SW 1271 (cell line): ENCODE data around the gene GIMAP8.

Source experiments
- DNase-seq, 2 experiments: peaks; one replicate each; lab custom pipeline; 2025; lab: John Stamatoyannopoulos, UW

Gene GIMAP8

DNA sequence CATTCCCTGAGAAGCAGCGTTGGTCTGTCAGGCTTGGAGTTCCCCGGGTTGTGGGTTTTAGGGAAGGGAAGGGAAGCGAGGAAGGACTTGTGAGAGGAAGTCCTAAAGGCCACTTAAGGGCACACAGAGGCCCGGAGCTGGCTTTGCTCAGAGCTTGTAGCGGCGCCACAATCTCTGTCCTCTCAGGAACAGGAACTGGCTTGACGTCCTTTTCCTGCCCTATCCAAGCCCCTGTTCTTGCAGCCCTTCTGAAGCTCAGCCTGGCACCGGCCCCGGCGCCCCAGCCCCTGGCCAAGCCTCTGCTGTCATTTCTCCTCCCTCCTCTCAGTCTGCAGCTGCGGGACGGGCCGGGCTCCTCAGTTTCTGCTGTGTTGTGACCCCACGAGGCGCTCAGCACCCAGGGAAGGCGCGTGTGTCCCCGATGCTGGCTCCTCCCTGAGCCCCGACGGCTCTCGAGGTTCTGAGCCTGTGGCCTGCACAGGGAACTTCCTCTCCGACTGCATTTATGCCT lies at the start of gene GIMAP8:
Gene GIMAP8 (plus strand): TSS at position 140 of the 511 bp plus-strand sequence. CDS start 16,069 bp downstream, outside the sequence.
- DNase-seq, result no peak

DNA sequence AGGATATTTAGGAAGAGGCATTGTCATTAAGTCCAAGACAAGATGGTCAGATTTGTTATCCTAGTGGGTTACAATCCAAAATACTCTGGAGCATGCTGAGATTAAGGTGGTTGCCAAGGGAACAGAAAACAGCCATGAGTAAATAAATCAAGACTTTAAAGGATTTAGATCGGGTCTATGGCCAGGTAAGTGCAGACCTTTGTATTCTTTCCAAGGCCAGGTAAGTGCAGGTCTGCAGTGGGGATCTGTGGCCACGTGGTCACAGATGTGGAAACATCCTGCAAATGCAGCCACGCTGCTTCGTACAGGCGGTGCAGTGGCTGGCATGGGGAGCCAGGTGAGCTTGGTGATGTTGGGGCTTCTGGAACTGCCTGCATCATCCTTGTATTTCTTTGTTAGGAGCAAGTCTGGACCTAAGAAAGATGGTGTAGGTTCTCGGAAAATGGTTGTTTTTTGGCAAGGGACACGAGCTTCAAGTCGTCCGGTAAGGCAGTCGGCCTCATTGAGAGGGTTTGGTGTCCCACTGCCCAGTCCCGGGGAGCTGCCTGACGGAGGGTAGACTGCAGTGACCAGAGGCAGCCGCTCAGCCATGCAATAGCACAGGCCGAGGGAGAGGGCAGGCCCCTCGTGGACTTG lies 49.5 kb upstream of the GIMAP8 start:
- DNase-seq, result no peak

DNA sequence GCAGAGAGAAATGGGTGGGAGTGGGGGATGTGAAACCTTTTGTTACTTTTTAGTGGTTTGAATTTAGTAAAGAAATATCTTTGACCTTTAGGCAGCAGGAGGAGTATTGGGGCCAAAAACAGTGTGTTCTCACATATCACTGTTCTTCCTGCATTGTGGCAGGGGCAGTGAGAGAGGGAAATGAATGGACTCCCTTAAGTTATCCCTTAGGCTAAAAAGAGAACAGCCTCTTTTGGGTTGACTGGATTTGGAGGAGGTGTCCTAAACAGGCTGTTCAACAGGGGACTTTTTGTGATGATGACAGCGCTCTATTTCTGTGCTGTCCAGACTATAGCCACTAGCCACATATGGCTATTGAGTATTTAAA lies 49.0 kb upstream of the GIMAP8 start:
- DNase-seq, result no peak

DNA sequence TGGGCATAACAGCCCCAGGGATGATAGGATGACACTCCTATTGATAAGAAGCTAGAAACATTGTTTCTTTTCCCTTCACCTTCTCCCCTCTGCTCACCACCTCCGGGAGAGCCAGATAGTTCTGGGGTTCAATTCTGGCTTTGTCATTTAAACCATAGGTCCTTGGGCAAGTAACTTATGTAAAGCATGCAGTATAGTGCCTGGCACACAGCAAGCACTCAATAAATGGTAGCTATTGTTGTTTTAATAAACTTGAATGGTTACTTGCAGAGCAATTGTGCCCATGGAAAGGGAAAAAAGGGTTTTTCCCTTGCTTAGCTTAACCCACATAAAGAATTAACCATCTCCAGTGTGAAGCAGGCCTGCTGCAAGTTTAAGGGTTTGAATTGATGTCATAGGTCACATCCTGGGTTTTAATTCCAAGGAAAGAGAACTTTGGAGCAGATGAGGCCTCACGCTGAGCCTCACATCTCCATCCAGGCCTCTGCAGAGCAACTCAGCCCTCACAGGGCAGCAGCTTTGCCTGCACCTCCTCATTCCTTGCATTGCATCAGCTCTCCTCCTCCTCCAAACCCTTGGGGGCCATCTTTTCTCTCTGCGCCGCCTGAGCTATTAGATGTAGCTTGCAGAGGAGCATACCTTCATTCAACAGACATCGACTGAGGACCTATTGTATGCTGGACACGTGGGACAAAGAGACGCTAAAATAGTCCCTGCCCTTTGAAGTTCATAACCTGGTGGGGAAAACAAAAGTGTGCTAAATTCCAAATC lies 48.4 kb upstream of the GIMAP8 start:
- DNase-seq, result no peak

DNA sequence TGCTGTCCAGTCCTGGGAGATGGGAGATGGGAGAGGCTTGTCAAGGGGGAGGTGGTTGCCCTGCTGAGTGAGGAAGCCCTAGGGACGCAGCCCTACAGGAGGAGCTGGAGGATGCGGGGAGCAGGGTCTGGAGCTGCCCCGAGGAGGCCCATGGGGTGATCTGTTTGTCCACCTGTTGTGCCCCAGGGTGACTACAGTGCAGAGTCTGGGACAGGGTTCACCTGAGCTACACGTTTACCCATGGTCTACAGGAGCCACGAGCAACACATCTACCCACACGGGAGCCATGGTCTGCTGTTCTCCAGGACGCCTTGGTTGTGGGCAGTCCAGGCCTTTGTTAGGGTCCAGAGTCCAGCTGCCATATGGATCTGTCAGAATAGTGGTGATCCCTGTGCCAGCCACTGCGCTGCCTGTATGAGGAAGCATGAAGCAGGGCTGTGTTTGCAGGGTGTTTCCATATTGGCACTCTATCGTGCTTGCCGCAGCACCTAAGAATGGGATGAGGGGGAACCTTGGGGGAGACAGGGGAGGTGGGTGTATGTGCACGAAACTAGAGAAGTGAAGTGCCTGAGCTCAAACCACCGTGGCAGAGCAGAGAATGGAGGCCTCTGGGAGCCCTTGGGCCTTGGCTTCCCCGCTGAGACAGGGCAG lies 47.6 kb upstream of the GIMAP8 start:
- no peak for DNase-seq

DNA sequence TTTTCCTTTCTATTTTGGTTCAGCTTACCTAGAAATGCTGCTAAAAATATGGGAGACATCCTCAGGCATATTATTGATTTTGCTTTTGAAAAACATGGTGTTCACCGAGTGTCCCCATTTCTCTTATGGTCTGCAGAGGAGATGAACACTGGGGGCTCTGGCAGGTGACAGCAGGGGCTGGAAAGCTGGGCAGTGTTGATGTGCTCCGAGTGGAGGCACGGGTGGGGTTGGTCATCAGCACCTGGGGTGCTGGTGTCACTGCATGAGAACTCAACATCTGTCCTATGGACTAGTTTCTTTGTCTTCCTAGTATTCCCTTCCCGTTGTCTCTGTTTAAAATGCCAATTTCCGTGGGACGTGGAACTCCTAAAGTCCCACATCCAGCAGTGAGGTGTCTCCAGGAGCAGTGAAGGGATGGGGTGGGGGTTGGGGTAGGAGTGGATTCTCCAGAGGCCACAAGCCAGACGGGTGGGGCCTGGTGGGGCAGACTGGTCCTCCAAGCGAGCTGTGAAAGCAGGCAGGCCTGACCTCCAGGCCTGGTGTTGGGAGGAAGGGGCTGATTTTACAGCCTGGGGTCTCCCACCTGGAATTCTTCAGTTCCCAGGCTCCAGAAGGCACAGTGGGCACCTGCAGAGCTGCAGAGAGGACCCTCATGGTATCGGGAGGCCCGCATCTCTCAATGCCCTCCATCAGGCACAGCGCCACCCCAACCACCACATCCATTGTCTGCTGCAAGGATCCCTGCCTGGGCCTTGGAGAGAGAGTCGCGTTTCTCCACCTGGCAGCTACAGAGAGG lies 46.9 kb upstream of the GIMAP8 start:
- no peak for DNase-seq

DNA sequence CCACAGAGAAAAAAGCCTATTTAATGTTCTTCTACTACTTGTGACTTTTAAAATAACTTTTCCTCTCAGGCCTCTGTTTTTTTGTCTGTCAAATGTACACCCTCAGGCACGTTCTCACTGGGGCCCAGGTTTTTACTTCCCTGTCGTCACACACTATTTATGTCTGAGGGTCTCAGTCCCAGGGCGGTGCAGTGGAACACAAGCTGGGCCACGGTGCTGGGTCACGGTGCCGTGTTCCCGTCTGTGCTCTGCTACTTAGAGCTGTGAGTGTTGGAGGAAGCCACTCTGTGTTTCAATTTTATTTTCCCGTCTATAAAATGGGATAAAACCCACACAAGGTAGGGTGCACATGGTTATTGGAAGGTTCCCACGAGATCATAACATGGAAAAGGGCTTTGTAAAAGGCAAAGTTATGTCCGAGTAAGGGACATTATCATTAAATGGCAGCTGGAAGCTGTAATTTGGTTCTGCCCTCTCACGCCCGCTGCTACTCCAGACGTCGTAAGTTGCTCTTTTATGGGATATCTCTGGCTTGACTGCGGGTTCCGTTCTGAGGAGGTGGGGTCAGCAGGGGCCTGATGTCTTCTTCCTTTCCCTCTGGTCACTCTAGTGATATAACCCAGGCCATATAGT lies 46.1 kb upstream of the GIMAP8 start:
- DNase-seq, result no peak

DNA sequence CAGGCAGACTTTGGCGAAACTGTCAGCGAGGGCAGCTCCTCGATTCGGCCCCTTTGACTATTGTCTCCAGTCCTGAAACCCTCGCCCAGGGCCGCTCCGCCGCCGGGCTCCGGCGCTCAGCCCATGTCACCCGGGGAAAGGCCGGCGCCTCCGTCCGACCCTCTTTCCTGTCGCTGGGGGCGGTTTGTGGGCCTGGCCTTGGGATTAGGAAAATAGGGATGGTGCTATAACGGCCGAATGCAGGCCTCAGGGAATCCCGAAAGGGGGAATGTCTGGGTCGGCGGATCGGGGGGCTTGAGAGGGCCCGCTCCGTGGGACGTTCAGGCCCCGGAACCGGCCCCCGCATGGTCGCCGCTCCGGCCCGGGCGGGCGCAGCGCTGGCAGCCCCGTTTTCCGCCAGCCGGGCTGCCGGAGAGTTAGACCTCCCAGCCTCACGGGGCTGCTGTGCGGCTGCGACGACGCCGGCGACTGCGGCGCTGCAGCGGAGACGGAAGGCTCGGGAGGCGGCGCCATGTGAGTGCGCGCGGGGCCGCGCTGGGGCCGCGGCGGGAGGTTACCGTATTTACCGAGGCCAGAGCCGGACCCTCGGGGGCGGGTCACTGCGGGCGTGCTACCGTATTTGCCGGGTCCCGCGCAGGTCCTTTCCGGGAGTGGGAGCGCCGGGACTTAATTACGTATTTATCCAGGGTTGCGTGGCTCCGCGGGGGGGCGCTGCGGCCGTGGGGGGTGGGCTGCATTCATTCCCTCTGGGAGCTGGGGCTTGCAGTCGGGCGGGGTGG lies 45.4 kb upstream of the GIMAP8 start:
- DNase-seq, result peak; percentile 15 to 65

DNA sequence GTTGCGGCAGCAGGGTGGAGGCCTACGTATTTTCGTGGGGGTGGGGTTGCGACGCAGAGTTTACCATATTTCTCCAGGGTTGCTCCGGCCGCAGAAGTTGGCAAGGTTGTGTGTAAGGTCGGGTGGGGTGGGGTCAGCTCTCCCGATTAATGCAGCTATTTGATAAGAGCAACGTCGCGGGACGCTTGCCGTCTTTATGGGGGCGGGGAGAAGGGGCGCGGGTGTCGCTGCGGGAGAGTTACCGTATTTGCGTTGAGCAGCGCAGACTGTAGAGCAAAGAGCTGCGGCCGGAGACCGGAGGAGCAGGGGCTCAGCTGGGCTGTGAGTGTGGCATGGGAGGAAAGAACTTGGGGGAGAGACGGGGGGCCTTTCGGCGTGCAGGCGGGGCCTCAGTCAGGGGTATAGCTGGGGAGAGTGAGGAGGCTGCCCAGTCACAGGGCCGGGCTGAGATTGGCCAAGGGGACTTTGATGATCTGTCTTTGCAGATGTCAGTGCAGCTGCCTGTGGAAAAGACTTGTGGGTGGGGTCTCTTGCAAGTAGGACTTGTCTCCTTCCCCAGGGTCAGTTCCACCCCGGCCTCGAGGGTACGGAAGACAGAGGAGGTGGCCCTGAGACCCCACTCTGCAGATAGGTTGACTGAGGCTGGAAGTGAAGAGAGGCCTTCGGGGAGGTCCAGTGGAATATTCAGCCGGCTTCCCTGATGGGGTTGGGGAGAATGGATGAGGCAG lies 44.7 kb upstream of the GIMAP8 start:
- DNase-seq, result no peak

DNA sequence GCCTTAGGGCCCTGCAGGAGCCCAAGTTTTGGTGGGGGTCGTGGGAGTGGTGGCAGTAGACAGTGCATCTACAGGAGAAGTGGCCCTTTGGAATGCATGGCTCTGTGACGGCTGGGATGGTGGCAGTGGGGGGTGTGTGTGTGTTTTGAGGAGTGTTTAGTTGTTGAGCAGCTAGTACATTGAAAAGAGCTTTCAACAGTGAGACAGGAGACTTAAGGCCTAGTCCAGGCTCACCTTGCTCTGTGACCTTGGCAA lies 44.2 kb upstream of the GIMAP8 start:
- DNase-seq, result no peak

DNA sequence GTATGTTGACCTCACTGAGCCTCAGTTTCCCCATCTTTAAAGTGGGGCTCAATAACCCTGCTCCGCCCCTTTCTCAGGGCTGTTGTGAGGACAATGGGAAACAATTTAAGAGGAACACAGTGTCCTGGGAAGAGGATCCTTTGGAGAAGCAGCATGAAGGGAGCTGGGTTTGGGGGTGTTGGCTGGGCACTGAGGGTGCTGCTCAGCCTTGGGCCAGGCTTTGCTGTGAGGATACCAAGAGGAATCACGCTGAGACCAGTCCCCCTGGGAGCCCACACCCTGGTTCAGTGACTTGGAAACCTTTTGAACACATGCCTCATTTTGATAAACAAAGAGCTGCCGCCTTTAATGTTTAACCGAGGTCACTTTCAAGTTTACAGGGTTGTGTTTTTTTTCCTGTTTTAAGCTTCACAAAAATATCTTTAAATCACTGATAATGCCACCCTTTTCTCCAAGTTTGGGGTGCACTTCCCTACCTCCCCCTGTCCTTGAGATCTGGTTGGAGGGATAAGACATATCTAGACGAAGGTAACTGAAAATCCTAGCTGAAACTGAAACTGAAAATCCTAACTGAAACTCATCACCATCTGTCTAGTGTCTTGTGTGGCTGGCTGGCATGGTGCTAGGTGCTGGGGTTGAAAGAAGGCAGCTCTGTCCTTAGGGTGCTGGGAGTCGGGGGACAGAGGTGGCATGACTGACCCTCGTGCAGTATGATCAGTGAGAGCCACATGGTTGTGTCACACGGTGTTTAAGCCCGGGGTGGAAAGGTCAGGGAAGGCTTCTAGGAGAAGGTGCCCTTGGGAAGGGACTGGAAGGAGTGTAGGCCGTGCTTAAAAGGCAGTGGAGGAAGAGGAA lies 43.6 kb upstream of the GIMAP8 start:
- no peak for DNase-seq

DNA sequence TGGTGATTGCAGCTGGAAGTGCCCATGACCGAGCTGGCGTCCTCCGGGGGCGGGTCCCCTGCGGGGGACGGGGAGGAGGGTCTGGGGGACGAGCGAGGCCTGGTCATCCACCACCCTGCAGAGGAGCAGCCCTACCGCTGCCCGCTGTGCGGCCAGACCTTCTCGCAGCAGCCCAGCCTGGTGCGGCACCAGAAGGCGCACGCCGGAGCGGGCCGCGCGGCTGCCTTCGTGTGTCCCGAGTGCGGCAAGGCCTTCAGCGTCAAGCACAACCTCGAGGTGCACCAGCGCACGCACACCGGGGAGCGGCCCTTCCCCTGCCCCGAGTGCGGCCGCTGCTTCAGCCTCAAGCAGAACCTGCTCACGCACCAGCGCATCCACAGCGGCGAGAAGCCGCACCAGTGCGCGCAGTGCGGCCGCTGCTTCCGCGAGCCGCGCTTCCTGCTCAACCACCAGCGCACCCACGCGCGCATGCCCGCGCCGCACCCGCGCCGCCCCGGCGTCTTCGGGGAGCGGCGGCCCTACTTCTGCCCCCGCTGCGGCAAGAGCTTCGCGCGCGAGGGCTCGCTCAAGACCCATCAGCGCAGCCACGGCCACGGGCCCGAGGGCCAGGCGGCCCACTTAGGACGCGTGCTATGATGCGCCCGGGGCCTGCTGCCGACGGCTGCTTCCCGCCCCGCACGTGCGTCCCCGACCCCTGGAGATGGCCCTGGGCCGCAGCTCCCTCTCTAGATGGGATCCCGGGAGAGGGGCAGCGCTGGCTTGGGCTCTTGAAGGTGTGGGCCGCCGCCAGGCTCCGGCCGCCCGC lies 42.6 kb upstream of the GIMAP8 start:
- DNase-seq, result no peak

DNA sequence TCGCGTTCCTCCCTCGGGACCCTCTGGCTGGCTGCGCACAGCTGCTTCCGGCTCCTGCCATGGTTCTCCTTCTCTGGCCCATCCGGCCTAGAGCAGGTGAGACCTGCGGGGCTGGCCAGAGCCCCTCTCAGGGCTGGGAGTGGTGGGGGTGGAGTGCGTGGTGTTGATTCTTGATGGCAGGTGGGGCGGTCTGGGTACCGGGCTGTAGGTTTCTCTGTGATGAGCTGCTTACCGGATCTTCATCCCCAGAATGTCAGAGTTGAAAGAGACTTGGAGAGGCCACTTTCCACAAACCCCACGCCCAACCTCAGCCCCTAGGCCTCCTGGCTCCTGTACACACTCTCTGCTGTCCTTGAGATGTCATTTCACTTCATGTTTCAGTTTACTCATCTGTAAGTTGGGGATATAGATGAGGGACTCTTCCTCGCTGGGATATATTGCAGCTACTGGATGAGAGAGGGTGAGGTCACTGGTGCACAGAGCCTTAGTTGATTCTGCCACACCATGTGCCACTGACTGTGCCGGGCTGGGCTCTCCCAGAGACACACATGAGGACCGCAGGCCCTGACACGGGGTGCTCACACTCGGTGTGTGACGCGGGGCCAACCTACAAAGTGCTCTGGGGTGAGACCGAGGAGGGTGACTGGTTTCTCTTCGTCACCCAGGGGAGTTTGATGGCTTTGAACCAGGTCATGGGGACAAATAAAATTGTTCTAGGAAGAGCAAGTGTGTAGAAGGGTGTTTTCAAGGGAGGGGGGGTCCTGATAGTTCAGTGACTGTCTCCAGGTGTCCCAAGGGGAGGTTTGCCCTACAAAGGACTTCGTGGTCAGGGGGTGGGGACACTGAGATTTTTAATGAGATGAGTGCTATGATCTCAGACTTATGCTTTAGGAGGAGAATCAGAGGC lies 41.8 kb upstream of the GIMAP8 start:
- no peak for DNase-seq

DNA sequence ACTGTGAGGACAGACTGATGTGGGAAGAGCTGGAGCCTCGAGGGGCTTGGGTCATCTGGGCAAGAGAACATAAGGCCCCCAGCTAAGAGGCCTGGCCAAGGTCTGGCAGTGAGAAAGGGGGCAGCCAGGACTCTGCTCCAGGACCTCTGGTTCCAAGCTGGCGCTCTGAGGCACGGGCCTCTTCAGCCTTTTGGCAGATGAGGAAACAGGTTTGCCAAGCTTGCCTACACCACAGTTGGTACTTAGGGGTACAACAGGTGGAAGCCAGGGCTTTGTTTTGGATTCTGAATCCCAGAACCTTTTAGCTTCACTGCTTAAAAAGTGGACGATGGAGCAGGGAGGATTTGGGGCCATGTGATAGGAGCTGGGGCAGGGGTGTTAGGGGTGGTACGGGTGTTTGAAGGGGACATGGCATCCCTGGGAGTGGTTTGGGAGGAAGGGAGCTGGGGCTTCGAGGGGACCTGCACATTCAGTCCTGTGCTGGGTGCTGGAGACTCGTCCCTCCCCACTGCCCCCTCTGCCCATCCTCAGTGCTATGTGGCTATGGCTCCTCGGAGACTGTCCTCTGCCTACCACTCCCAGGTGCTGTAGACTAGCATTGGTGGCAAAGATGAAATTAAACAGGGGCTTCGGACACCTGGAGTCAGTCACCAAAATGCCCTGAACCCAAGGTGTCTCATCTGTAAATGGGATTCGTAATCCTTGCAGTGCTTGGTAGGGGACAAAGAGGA lies 41.0 kb upstream of the GIMAP8 start:
- no peak for DNase-seq

DNA sequence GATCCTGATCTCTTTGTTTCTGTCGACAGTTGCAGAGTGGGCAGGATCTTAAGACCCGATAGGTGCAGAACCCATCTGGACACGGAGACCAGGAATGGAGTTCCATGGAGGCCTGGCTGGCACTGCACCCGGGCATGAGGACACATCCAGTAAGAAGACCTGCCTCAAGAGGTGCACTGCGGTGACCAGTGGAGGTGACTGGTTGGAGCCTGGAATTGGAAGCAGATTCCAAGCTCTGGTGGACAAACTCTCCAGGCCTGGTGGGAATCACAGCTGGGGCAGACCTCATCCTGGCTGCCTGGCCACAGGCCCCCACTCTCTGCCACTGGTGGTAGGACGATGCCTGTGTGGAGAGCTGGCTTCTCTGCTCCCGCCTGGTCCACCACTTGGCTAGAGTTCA lies 40.3 kb upstream of the GIMAP8 start:
- DNase-seq, result no peak

DNA sequence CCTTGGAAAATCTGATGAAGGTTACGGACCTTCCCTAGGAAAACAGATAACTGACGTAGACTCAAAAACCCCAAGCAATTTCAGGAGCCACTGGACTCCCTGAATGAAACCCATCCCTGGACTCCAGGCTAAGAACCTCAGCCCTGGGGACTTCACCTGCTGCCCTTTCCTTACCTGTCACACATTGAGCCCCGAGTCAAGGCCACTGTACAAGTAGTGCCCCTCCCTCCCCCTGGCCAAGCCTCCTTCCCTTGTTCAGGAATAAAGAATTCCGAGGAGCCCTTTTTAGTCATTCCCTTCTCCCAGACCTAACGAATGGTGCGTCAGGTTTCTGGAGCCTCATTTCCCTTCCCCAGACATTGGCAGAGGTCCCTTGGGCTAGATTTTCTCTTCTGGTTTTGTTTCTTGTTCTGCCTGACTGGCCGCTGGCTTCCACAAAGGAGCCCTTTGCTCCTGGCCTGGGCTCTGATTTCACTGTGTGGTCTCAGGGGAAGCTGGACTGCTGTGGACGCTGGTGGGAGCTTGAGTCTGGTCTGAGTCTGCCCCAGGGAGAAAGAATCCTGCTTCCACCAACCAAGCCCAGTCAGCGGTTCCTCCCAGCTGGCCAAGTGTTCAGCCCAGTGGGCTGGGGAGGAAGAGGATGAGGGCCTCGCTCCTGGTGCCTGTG lies 39.6 kb upstream of the GIMAP8 start:
- DNase-seq, result no peak
